HepG2 (cell line): ENCODE measurements around the gene GAS2. TPM values are rescaled to one million over a fixed set of nuclear protein-coding genes. Genes with fewer than 3 reads are reported as not detected.
A peak's percentile ranks its signal among the peaks of the same experiment; 100 is the strongest.

Source experiments
- ATAC-seq: fragments of 200-7000 bp; cut with Tn5 transposase; 3 replicates; pipeline ENCODE4 v1.9.1; 2020; ENCODE audit warnings: mild to moderate bottlenecking, moderate library complexity
- BruUV-seq: library from RNA; stranded (reverse); fragments of 400-500 nt; replicated peaks from 2 replicates; lab custom pipeline; 2021; lab: Mats Ljungman, UMichigan
- CTCF ChIA-PET: fragments of 300-600 bp; formaldehyde crosslinking; extraction: SDS; loops from one replicate; lab custom pipeline; 2021; ENCODE audit warnings: low total read pairs, inconsistent platforms, low intra/inter-chr PET ratio; lab: Yijun Ruan, JAX
- POLR2A ChIA-PET: fragments of 350-600 bp; sonication (Branson Sonifier 250); formaldehyde crosslinking; loops from one replicate; lab custom pipeline; 2020; ENCODE audit warnings: antibody characterized with exemption, inconsistent platforms; lab: Yijun Ruan, JAX
- DNase-seq: peaks from one replicate; pipeline ENCODE4 v3.0.0-alpha.2; 2015; ENCODE audit warnings: low spot score
- FAIRE-seq: peaks from 3 replicates; lab custom pipeline; 2011; peaks lifted over from hg19 to GRCh38; lab: Jason Lieb, UNC
- H2AFZ ChIP-seq: one replicate; pipeline ENCODE4 v1.6.1; 2011; ENCODE audit warnings: low read length, inconsistent platforms
- H3K27ac ChIP-seq: fragments of 300-600 bp; 3 replicates; pipeline ENCODE4 v1.8.0; 2011; ENCODE audit warnings: mixed run types, mild to moderate bottlenecking, mixed read lengths, low read length, inconsistent platforms; ENCODE audit not compliant: insufficient read depth; ENCODE audit errors: extremely low read length
- H3K27me3 ChIP-seq, 2 experiments: fragments of 200-600 bp in 1 of 2; 2 replicates in 1 of 2; 3 replicates in 1 of 2; pipeline versions ENCODE4 v1.6.0 to v1.8.0; 2011; ENCODE audit warnings: low read length in 2 of 2, mild to moderate bottlenecking in 2 of 2, moderate library complexity in 2 of 2, inconsistent platforms in 1 of 2; ENCODE audit not compliant: insufficient read depth in 2 of 2, control insufficient read depth in 1 of 2
- H3K36me3 ChIP-seq, 2 experiments: fragments of 200-600 bp in 1 of 2; replicated peaks in 1 of 2; 2 replicates in 1 of 2; 3 replicates in 1 of 2; pipeline versions ENCODE4 v1.5.1 to v1.8.0; 2011; ENCODE audit warnings: low read length in 2 of 2, inconsistent platforms in 1 of 2; ENCODE audit not compliant: insufficient read depth in 2 of 2, control insufficient read depth in 1 of 2
- H3K4me1 ChIP-seq: 2 replicates; pipeline ENCODE4 v1.5.1; 2012; ENCODE audit warnings: low read length, inconsistent platforms; ENCODE audit not compliant: insufficient read depth
- H3K4me2 ChIP-seq: 2 replicates; pipeline ENCODE4 v1.6.0; 2011; ENCODE audit warnings: low read depth, low read length, inconsistent platforms
- H3K4me3 ChIP-seq, 3 experiments: fragments of 200-600 bp in 1 of 3; sonication (generic), shearing (Covaris generic) in 1 of 3; replicated peaks in 1 of 3; 2 replicates each; pipeline ENCODE4 v1.5.1; 2011 to 2016; ENCODE audit warnings: low read length in 3 of 3, inconsistent platforms in 2 of 3, low read depth in 2 of 3, mild to moderate bottlenecking in 2 of 3, control low read depth in 1 of 3, mixed read lengths in 1 of 3; ENCODE audit not compliant: insufficient read depth in 1 of 3
- H3K79me2 ChIP-seq: one replicate; pipeline ENCODE4 v1.6.1; 2011; ENCODE audit warnings: low read length, inconsistent platforms; ENCODE audit not compliant: insufficient read depth
- H3K9ac ChIP-seq: 2 replicates; pipeline ENCODE4 v1.6.0; 2011; ENCODE audit warnings: mild to moderate bottlenecking, low read depth, low read length, inconsistent platforms; ENCODE audit not compliant: insufficient read depth
- H3K9me3 ChIP-seq: 2 replicates; pipeline ENCODE4 v1.5.1; 2012; ENCODE audit warnings: mild to moderate bottlenecking, low read length
- H4K20me1 ChIP-seq: 2 replicates; pipeline ENCODE4 v1.6.0; 2011; ENCODE audit warnings: inconsistent platforms, mild to moderate bottlenecking, low read length, moderate library complexity; ENCODE audit not compliant: insufficient read depth
- CEBPB ChIP-seq: IDR thresholded peaks from 2 replicates; pipeline ENCODE4 v1.6.1; 2011; ENCODE audit warnings: low read depth, low read length, improper control_type of control experiment, borderline replicate concordance
- CEBPG ChIP-seq: IDR thresholded peaks from 2 replicates; pipeline ENCODE4 v1.6.1; 2016
- SPEN ChIP-seq: sonication (generic); formaldehyde crosslinking; IDR thresholded peaks from 2 replicates; pipeline ENCODE4 v1.5.1; 2020; ENCODE audit warnings: low read depth, mild to moderate bottlenecking, missing genetic modification reagents
- TBL1XR1 ChIP-seq: fragments of 150-350 bp; IDR thresholded peaks from 2 replicates; pipeline ENCODE4 v1.6.1; 2014; ENCODE audit warnings: borderline replicate concordance, low read length; ENCODE audit not compliant: partially characterized antibody
- TEAD3 ChIP-seq: optimal IDR thresholded peaks from 2 replicates; pipeline ENCODE3; 2016; ENCODE audit warnings: borderline replicate concordance
- ZNF230 ChIP-seq: sonication (generic); formaldehyde crosslinking; IDR thresholded peaks from 2 replicates; pipeline ENCODE4 v1.4.0; 2020; ENCODE audit warnings: mild to moderate bottlenecking, missing genetic modification reagents
- ZNF652 ChIP-seq: IDR thresholded peaks from 2 replicates; pipeline ENCODE4 v1.6.1; 2016; ENCODE audit warnings: low read depth, borderline replicate concordance
- ZNF737 ChIP-seq: sonication (generic); formaldehyde crosslinking; IDR thresholded peaks from 2 replicates; pipeline ENCODE4 v1.5.0; 2020; ENCODE audit warnings: missing genetic modification reagents, mild to moderate bottlenecking, borderline replicate concordance
- ZNF761 ChIP-seq: sonication (generic); formaldehyde crosslinking; conservative IDR thresholded peaks from 2 replicates; pipeline ENCODE4 v1.4.0; 2020; ENCODE audit warnings: mild to moderate bottlenecking, missing genetic modification reagents
- WGBS: methylation state at CpG from one replicate; pipeline ENCODE4 v1.1.6; 2017; ENCODE audit warnings: low lambda C conversion rate; 5-methylcytosine and 5-hydroxymethylcytosine counted together
- in situ Hi-C: cut with HindIII; loops from 2 replicates; pipeline ENCODE4 v1.10.0; 2017; ENCODE audit warnings: low pct_unique_long_range_greater_than_20kb; ENCODE audit not compliant: extremely low pct_ligation_motif_present
- intact Hi-C: fragments of 100-400 bp; cut with micrococcal nuclease; formaldehyde crosslinking; loops from one replicate; pipeline ENCODE4 v1.10.0; 2022; ENCODE audit not compliant: unreplicated experiment
- polyA plus RNA-seq, 8 experiments: library from polyadenylated mRNA; depleted of rRNA in 3 of 8; stranded (reverse) in 7 of 8; unstranded in 1 of 8; fragments of >200 nt; fragmentation: Illumina TruSeq in 4 of 8; extraction: Trizol in 4 of 8; gene quantifications; 2 replicates each; pipeline versions ENCODE4 v1.2.1 to v1.2.3, GENCODE V29; 2011 to 2016; ENCODE audit warnings: low read depth in 4 of 8, missing spikeins in 1 of 8, mixed read lengths in 1 of 8; ENCODE audit not compliant: insufficient read depth in 1 of 8
- total RNA-seq, 5 experiments: library from RNA; depleted of rRNA; stranded (reverse); fragments of >200 nt; fragmentation: Illumina TruSeq; extraction: Trizol; gene quantifications; 2 replicates each; pipeline ENCODE4 v1.2.3, GENCODE V29; 2016; ENCODE audit warnings: low read depth in 1 of 5
- TF ChIP-seq, protein P1 (sequence below): sonication (generic); formaldehyde crosslinking; IDR thresholded peaks from 2 replicates; pipeline ENCODE4 v1.9.0; 2021; ENCODE audit warnings: missing genetic modification reagents, borderline replicate concordance

The GAS2 gene
- total and polyA plus RNA-seq, 2 of the 13 experiments (the other 11 are each of a cell fraction or from before 2014, with no cell fraction given) = 26.0 to 85.1 TPM

DNA sequence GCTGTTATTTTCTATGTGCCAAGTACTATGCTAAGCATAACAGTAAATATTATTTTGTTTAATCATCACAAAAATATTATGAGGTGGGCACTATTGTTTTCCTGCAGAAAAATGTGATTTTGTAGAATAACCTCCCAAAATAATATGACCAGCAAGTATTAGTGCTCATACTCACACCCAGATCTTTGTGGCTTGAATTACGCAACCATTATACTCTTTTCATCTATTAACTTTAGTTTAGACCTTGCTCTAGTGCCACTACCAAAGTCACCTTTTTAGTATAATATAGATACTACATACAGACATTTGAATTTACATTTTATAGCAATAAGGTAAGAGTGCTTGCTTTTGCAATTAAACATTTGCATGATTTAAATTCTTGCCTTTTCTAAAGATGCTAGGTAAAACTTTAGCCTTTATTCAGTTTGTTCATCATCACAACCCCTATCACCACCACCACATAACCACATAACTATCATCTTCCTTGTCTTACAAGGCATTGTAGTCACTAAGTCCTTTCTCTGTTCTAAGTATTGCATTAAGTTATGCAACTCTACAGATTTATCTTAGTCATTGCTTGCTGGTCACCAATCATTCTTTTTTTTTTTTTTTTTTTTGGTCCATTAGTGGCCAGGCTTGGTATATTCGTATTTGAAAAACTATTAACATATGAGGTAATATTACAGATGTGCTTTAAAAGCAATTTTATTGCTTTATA is 68.4 kb downstream of the GAS2 start:
- no TSS peak for BruUV-seq
- 92% methylated on average over 2 of the region's 2 CpGs for WGBS
- no peaks in the 10 kb centered on the region for H4K20me1 ChIP-seq
- no peak overlapping the region for H3K4me3 ChIP-seq
- no peak for ATAC-seq
- in situ Hi-C loops (no loop called here), intact Hi-C loops (loop anchor here (2.0 kb wide), 1 partner anchor 52 kb away; no protein-coding TSS in a partner anchor)
- ChIA-PET CTCF (no interaction called here), POLR2A (no interaction called here)
- no peaks in the 10 kb centered on the region for H3K79me2 ChIP-seq
- no peak for FAIRE-seq
- no peak overlapping the region for H3K27ac ChIP-seq
- no peaks in the 10 kb centered on the region for H3K27me3 ChIP-seq
- no peak for DNase-seq
- H3K9me3 ChIP-seq = no peaks in the 10 kb centered on the region
- peaks cover 0 to 3% of the 10 kb centered on the region in 2 experiments; a peak in 1 of 5 replicates for H3K36me3 ChIP-seq
- no peak overlapping the region for H2AFZ ChIP-seq
- no peaks in the 10 kb centered on the region; the same call in 1 of the 2 replicates for H3K4me1 ChIP-seq
- TF ChIP-seq TEAD3 (CRISPR knock-in tag) (no peak), CEBPB (peak; percentile 75), CEBPG (peak; percentile 65)
- H3K9ac ChIP-seq = no peak overlapping the region
- no peak overlapping the region for H3K4me2 ChIP-seq

DNA sequence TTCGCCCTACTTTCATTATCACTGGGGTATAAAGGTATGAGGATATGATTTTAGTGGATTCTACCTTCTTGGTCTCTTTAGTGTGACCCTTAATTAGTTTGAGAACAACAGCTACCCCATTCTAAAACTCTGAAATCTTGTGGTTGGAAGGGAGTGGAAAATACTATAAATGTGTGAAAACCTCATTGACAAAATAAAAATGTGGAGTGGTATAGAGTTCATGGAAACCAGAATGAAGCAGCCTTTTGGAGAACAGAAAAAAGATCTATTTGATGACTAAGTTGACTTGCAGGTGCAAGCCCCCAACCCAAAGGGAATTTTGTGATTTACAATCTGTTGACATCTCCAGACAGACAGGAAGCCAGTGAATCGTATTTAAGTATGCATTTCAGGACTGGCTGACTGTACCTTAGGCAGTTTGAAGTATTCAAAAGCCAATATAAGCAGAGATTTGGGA is 75.8 kb downstream of the GAS2 start:
- H3K36me3 ChIP-seq = peaks cover 0 to 3% of the 10 kb centered on the region in 2 experiments; a peak in 1 of 5 replicates
- no peak for DNase-seq
- H3K9ac ChIP-seq = no peak overlapping the region
- in situ Hi-C loops (no loop called here), intact Hi-C loops (no loop called here)
- no peaks in the 10 kb centered on the region for H3K79me2 ChIP-seq
- no peaks in the 10 kb centered on the region for H3K27me3 ChIP-seq
- BruUV-seq = no TSS peak
- H2AFZ ChIP-seq = no peak overlapping the region
- no peaks in the 10 kb centered on the region for H4K20me1 ChIP-seq
- CTCF ChIA-PET = no interaction called here
- POLR2A ChIA-PET = no interaction called here
- 97% methylated on average over 2 of the region's 2 CpGs for WGBS
- H3K27ac ChIP-seq = no peak overlapping the region
- H3K4me1 ChIP-seq = no peaks in the 10 kb centered on the region
- FAIRE-seq = no peak
- H3K4me2 ChIP-seq = no peak overlapping the region
- no peak for ATAC-seq
- H3K4me3 ChIP-seq = no peak overlapping the region
- TF ChIP-seq, protein P1, sequence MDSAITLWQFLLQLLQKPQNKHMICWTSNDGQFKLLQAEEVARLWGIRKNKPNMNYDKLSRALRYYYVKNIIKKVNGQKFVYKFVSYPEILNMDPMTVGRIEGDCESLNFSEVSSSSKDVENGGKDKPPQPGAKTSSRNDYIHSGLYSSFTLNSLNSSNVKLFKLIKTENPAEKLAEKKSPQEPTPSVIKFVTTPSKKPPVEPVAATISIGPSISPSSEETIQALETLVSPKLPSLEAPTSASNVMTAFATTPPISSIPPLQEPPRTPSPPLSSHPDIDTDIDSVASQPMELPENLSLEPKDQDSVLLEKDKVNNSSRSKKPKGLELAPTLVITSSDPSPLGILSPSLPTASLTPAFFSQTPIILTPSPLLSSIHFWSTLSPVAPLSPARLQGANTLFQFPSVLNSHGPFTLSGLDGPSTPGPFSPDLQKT = no peak
- no peak for TF ChIP-seq ZNF737
- TF ChIP-seq TBL1XR1 = no peak
- no peak for TF ChIP-seq ZNF652 (CRISPR knock-in tag)
- TF ChIP-seq ZNF761 (CRISPR knock-in tag) = no peak
- no peak for TF ChIP-seq SPEN (CRISPR knock-in tag)
- no peak for TF ChIP-seq ZNF230 (CRISPR knock-in tag)
- TF ChIP-seq, all 625 proteins: peak for 0
- H3K9me3 ChIP-seq = no peaks in the 10 kb centered on the region
